T-helper 2 cell treated with Interferon-gamma antibody and Interleukin-4, amounts not matched to agents 5 μg/mL and 100 μg/mL, for 36 hours (primary cell): ENCODE measurements around the gene FOXG1.

Experiments
- DNase-seq: peaks from one replicate; pipeline ENCODE4 v3.0.0; 2021; ENCODE audit warnings: low spot score
- H3K27ac Mint-ChIP-seq: one replicate; pipeline ENCODE4 v1.8.0; 2021; ENCODE audit warnings: mild to moderate bottlenecking, mixed read lengths
- H3K27me3 Mint-ChIP-seq: one replicate; pipeline ENCODE4 v1.8.0; 2021; ENCODE audit warnings: low read depth, mixed read lengths
- H3K36me3 Mint-ChIP-seq: one replicate; pipeline ENCODE4 v1.8.0; 2021; ENCODE audit warnings: low read depth, mixed read lengths
- H3K4me1 Mint-ChIP-seq: one replicate; pipeline ENCODE4 v1.8.0; 2021; ENCODE audit warnings: low read depth, mixed read lengths
- H3K4me3 Mint-ChIP-seq: one replicate; pipeline ENCODE4 v1.8.0; 2022; ENCODE audit warnings: mild to moderate bottlenecking, moderate library complexity, mixed read lengths
- H3K9me3 Mint-ChIP-seq: one replicate; pipeline ENCODE4 v1.8.0; 2021; ENCODE audit warnings: mixed read lengths

FOXG1 gene

GRCh38 chr14:28766469-28766955 lies at the start of gene FOXG1:
TSS of gene FOXG1 (plus strand) at chr14:28766787. CDS start at chr14:28767280, 493 bp downstream.
- H3K27ac Mint-ChIP-seq = peak within 1 kb of the TSS; percentile 82
- peaks cover 58% of the 10 kb centered on the region for H3K27me3 Mint-ChIP-seq

GRCh38 chr14:28719130-28719529 lies 47.5 kb upstream of the FOXG1 start:
- H3K4me3 Mint-ChIP-seq = no peak overlapping the region

More at GRCh38 chr14:28766469-28766955, at the start of gene FOXG1:
- Mint-ChIP-seq H3K4me1 (peaks cover 5% of the 10 kb centered on the region), H3K4me3 (peak within 1 kb of the TSS; percentile 27), H3K9me3 (peaks cover 6% of the 10 kb centered on the region), H3K36me3 (peaks cover 4% of the 10 kb centered on the region)
- no peak for DNase-seq

GRCh38 chr14:28731358-28731757 lies 35.2 kb upstream of the FOXG1 start:
- Mint-ChIP-seq H3K27ac (no peak overlapping the region), H3K27me3 (no peaks in the 10 kb centered on the region), H3K36me3 (no peaks in the 10 kb centered on the region), H3K4me1 (no peaks in the 10 kb centered on the region), H3K9me3 (peaks cover 10% of the 10 kb centered on the region), H3K4me3 (no peak overlapping the region)
- DNase-seq = no peak

More at GRCh38 chr14:28719130-28719529, 47.5 kb upstream of the FOXG1 start:
- H3K36me3 Mint-ChIP-seq = no peaks in the 10 kb centered on the region
- no peak for DNase-seq
- H3K4me1 Mint-ChIP-seq = no peaks in the 10 kb centered on the region
- peaks cover 43% of the 10 kb centered on the region for H3K9me3 Mint-ChIP-seq
- H3K27me3 Mint-ChIP-seq = no peaks in the 10 kb centered on the region
- H3K27ac Mint-ChIP-seq = no peak overlapping the region

GRCh38 chr14:28742171-28742846 lies 24.3 kb upstream of the FOXG1 start:
- H3K36me3 Mint-ChIP-seq = no peaks in the 10 kb centered on the region
- H3K4me3 Mint-ChIP-seq = no peak overlapping the region
- peaks cover 13% of the 10 kb centered on the region for H3K9me3 Mint-ChIP-seq
- no peak overlapping the region for H3K27ac Mint-ChIP-seq
- H3K4me1 Mint-ChIP-seq = no peaks in the 10 kb centered on the region
- H3K27me3 Mint-ChIP-seq = no peaks in the 10 kb centered on the region
- no peak for DNase-seq

- H3K27me3 Mint-ChIP-seq = no peaks in the 10 kb centered on the region
Observed at GRCh38 chr14:28744126-28744525, 22.5 kb upstream of the FOXG1 start.

GRCh38 chr14:28745176-28745575 lies 21.4 kb upstream of the FOXG1 start:
- H3K27me3 Mint-ChIP-seq = no peaks in the 10 kb centered on the region
- H3K27ac Mint-ChIP-seq = no peak overlapping the region
- no peak overlapping the region for H3K4me3 Mint-ChIP-seq
- no peaks in the 10 kb centered on the region for H3K36me3 Mint-ChIP-seq
- DNase-seq = no peak
- H3K4me1 Mint-ChIP-seq = no peaks in the 10 kb centered on the region
- H3K9me3 Mint-ChIP-seq = peaks cover 13% of the 10 kb centered on the region

More at GRCh38 chr14:28744126-28744525, 22.5 kb upstream of the FOXG1 start:
- H3K4me1 Mint-ChIP-seq = no peaks in the 10 kb centered on the region
- no peak overlapping the region for H3K27ac Mint-ChIP-seq
- no peak overlapping the region for H3K4me3 Mint-ChIP-seq
- H3K36me3 Mint-ChIP-seq = no peaks in the 10 kb centered on the region
- DNase-seq = no peak
- H3K9me3 Mint-ChIP-seq = peaks cover 13% of the 10 kb centered on the region

GRCh38 chr14:28746247-28746646 lies 20.3 kb upstream of the FOXG1 start:
- no peak overlapping the region for H3K27ac Mint-ChIP-seq
- no peaks in the 10 kb centered on the region for H3K4me1 Mint-ChIP-seq
- H3K36me3 Mint-ChIP-seq = no peaks in the 10 kb centered on the region
- no peaks in the 10 kb centered on the region for H3K27me3 Mint-ChIP-seq
- DNase-seq = no peak
- H3K4me3 Mint-ChIP-seq = no peak overlapping the region
- peaks cover 6% of the 10 kb centered on the region for H3K9me3 Mint-ChIP-seq

GRCh38 chr14:28751467-28752058 lies 15.0 kb upstream of the FOXG1 start:
- no peak overlapping the region for H3K4me3 Mint-ChIP-seq
- H3K27ac Mint-ChIP-seq = no peak overlapping the region
- H3K9me3 Mint-ChIP-seq = no peaks in the 10 kb centered on the region
- no peak for DNase-seq
- peaks cover 19% of the 10 kb centered on the region for H3K27me3 Mint-ChIP-seq
- no peaks in the 10 kb centered on the region for H3K36me3 Mint-ChIP-seq
- no peaks in the 10 kb centered on the region for H3K4me1 Mint-ChIP-seq

GRCh38 chr14:28754209-28754985 lies 12.2 kb upstream of the FOXG1 start:
- DNase-seq = no peak
- Mint-ChIP-seq H3K4me1 (no peaks in the 10 kb centered on the region), H3K27ac (no peak overlapping the region), H3K4me3 (no peak overlapping the region), H3K27me3 (peaks cover 42% of the 10 kb centered on the region), H3K9me3 (no peaks in the 10 kb centered on the region), H3K36me3 (no peaks in the 10 kb centered on the region)

- H3K9me3 Mint-ChIP-seq = no peaks in the 10 kb centered on the region
- H3K27me3 Mint-ChIP-seq = peaks cover 52% of the 10 kb centered on the region
- H3K4me3 Mint-ChIP-seq = no peak overlapping the region
- H3K36me3 Mint-ChIP-seq = no peaks in the 10 kb centered on the region
- H3K4me1 Mint-ChIP-seq = no peaks in the 10 kb centered on the region
- no peak for DNase-seq
- no peak overlapping the region for H3K27ac Mint-ChIP-seq
Observed at GRCh38 chr14:28755198-28755815, 11.3 kb upstream of the FOXG1 start.

- H3K27ac Mint-ChIP-seq = no peak overlapping the region
Observed at GRCh38 chr14:28755884-28756268, 10.7 kb upstream of the FOXG1 start.

GRCh38 chr14:28756269-28756883 lies 10.2 kb upstream of the FOXG1 start:
- H3K27me3 Mint-ChIP-seq = peaks cover 60% of the 10 kb centered on the region
- DNase-seq = no peak
- no peak overlapping the region for H3K27ac Mint-ChIP-seq
- no peaks in the 10 kb centered on the region for H3K36me3 Mint-ChIP-seq
- H3K9me3 Mint-ChIP-seq = no peaks in the 10 kb centered on the region
- H3K4me3 Mint-ChIP-seq = no peak overlapping the region
- no peaks in the 10 kb centered on the region for H3K4me1 Mint-ChIP-seq

More at GRCh38 chr14:28755884-28756268, 10.7 kb upstream of the FOXG1 start:
- peaks cover 56% of the 10 kb centered on the region for H3K27me3 Mint-ChIP-seq
- no peak overlapping the region for H3K4me3 Mint-ChIP-seq
- no peaks in the 10 kb centered on the region for H3K4me1 Mint-ChIP-seq
- no peaks in the 10 kb centered on the region for H3K9me3 Mint-ChIP-seq
- DNase-seq = no peak
- H3K36me3 Mint-ChIP-seq = no peaks in the 10 kb centered on the region

- Mint-ChIP-seq H3K9me3 (no peaks in the 10 kb centered on the region), H3K36me3 (no peaks in the 10 kb centered on the region), H3K27me3 (peaks cover 63% of the 10 kb centered on the region), H3K27ac (no peak overlapping the region), H3K4me3 (no peak overlapping the region), H3K4me1 (no peaks in the 10 kb centered on the region)
- DNase-seq = no peak
Observed at GRCh38 chr14:28756884-28757570, 9.6 kb upstream of the FOXG1 start.
